HepG2 (cell line): Measurements from ENCODE around the gene GRIFIN. TPM values are rescaled to one million over a fixed set of nuclear protein-coding genes. Genes with fewer than 3 reads are reported as not detected.

Source experiments
- ATAC-seq: fragments of 200-7000 bp; cut with Tn5 transposase; 3 replicates; pipeline ENCODE4 v1.9.1; 2020; ENCODE audit warnings: mild to moderate bottlenecking, moderate library complexity
- BruUV-seq: library from RNA; stranded (reverse); fragments of 400-500 nt; replicated peaks from 2 replicates; lab custom pipeline; 2021; lab: Mats Ljungman, UMichigan
- CTCF ChIA-PET: fragments of 300-600 bp; formaldehyde crosslinking; extraction: SDS; loops from one replicate; lab custom pipeline; 2021; ENCODE audit warnings: low total read pairs, inconsistent platforms, low intra/inter-chr PET ratio; lab: Yijun Ruan, JAX
- POLR2A ChIA-PET: fragments of 350-600 bp; sonication (Branson Sonifier 250); formaldehyde crosslinking; loops from one replicate; lab custom pipeline; 2020; ENCODE audit warnings: antibody characterized with exemption, inconsistent platforms; lab: Yijun Ruan, JAX
- DNase-seq: peaks from one replicate; pipeline ENCODE4 v3.0.0-alpha.2; 2015; ENCODE audit warnings: low spot score
- FAIRE-seq: peaks from 3 replicates; lab custom pipeline; 2011; peaks lifted over from hg19 to GRCh38; lab: Jason Lieb, UNC
- H2AFZ ChIP-seq: one replicate; pipeline ENCODE4 v1.6.1; 2011; ENCODE audit warnings: low read length, inconsistent platforms
- H3K27ac ChIP-seq: fragments of 300-600 bp; 3 replicates; pipeline ENCODE4 v1.8.0; 2011; ENCODE audit warnings: mixed run types, mild to moderate bottlenecking, mixed read lengths, low read length, inconsistent platforms; ENCODE audit not compliant: insufficient read depth; ENCODE audit errors: extremely low read length
- H3K27me3 ChIP-seq, 2 experiments: fragments of 200-600 bp in 1 of 2; 2 replicates in 1 of 2; 3 replicates in 1 of 2; pipeline versions ENCODE4 v1.6.0 to v1.8.0; 2011; ENCODE audit warnings: low read length in 2 of 2, mild to moderate bottlenecking in 2 of 2, moderate library complexity in 2 of 2, inconsistent platforms in 1 of 2; ENCODE audit not compliant: insufficient read depth in 2 of 2, control insufficient read depth in 1 of 2
- H3K36me3 ChIP-seq, 2 experiments: fragments of 200-600 bp in 1 of 2; replicated peaks in 1 of 2; 2 replicates in 1 of 2; 3 replicates in 1 of 2; pipeline versions ENCODE4 v1.5.1 to v1.8.0; 2011; ENCODE audit warnings: low read length in 2 of 2, inconsistent platforms in 1 of 2; ENCODE audit not compliant: insufficient read depth in 2 of 2, control insufficient read depth in 1 of 2
- H3K4me1 ChIP-seq: 2 replicates; pipeline ENCODE4 v1.5.1; 2012; ENCODE audit warnings: low read length, inconsistent platforms; ENCODE audit not compliant: insufficient read depth
- H3K4me2 ChIP-seq: 2 replicates; pipeline ENCODE4 v1.6.0; 2011; ENCODE audit warnings: low read depth, low read length, inconsistent platforms
- H3K4me3 ChIP-seq, 3 experiments: fragments of 200-600 bp in 1 of 3; sonication (generic), shearing (Covaris generic) in 1 of 3; replicated peaks in 1 of 3; 2 replicates each; pipeline ENCODE4 v1.5.1; 2011 to 2016; ENCODE audit warnings: low read length in 3 of 3, inconsistent platforms in 2 of 3, low read depth in 2 of 3, mild to moderate bottlenecking in 2 of 3, control low read depth in 1 of 3, mixed read lengths in 1 of 3; ENCODE audit not compliant: insufficient read depth in 1 of 3
- H3K79me2 ChIP-seq: one replicate; pipeline ENCODE4 v1.6.1; 2011; ENCODE audit warnings: low read length, inconsistent platforms; ENCODE audit not compliant: insufficient read depth
- H3K9ac ChIP-seq: 2 replicates; pipeline ENCODE4 v1.6.0; 2011; ENCODE audit warnings: mild to moderate bottlenecking, low read depth, low read length, inconsistent platforms; ENCODE audit not compliant: insufficient read depth
- H3K9me3 ChIP-seq: 2 replicates; pipeline ENCODE4 v1.5.1; 2012; ENCODE audit warnings: mild to moderate bottlenecking, low read length
- H4K20me1 ChIP-seq: 2 replicates; pipeline ENCODE4 v1.6.0; 2011; ENCODE audit warnings: inconsistent platforms, mild to moderate bottlenecking, low read length, moderate library complexity; ENCODE audit not compliant: insufficient read depth
- BCL6 ChIP-seq: IDR thresholded peaks from 2 replicates; pipeline ENCODE4 v1.6.1; 2016; ENCODE audit warnings: missing genetic modification reagents, missing compliant biosample characterization
- BORCS8-MEF2B ChIP-seq: sonication (generic); formaldehyde crosslinking; IDR thresholded peaks from 2 replicates; pipeline ENCODE4 v1.8.0; 2022; ENCODE audit warnings: mild to moderate bottlenecking, missing genetic modification reagents
- GZF1 ChIP-seq: sonication (generic); formaldehyde crosslinking; IDR thresholded peaks from 2 replicates; pipeline ENCODE4 v1.5.1; 2020; ENCODE audit warnings: mild to moderate bottlenecking, missing genetic modification reagents
- HMGA1 ChIP-seq: sonication (generic); formaldehyde crosslinking; conservative IDR thresholded peaks from 2 replicates; pipeline ENCODE4 v1.4.0; 2020; ENCODE audit warnings: missing genetic modification reagents
- KMT2B ChIP-seq: IDR thresholded peaks from 2 replicates; pipeline ENCODE4 v1.6.1; 2016; ENCODE audit warnings: missing genetic modification reagents, missing compliant biosample characterization
- RNF2 ChIP-seq: fragments of 450-650 bp; conservative IDR thresholded peaks from 2 replicates; pipeline ENCODE4 v1.6.1; 2016; ENCODE audit warnings: low read depth
- ZNF296 ChIP-seq: sonication (generic); formaldehyde crosslinking; conservative IDR thresholded peaks from 2 replicates; pipeline ENCODE4 v1.5.0; 2020; ENCODE audit warnings: mild to moderate bottlenecking, missing genetic modification reagents
- ZNF878 ChIP-seq: sonication (generic); formaldehyde crosslinking; IDR thresholded peaks from 2 replicates; pipeline ENCODE4 v1.8.1; 2023; ENCODE audit warnings: mild to moderate bottlenecking, missing genetic modification reagents, moderate library complexity
- ZNF891 ChIP-seq: sonication (generic); formaldehyde crosslinking; IDR thresholded peaks from 2 replicates; pipeline ENCODE4 v1.5.0; 2020; ENCODE audit warnings: mild to moderate bottlenecking, missing genetic modification reagents
- WGBS: methylation state at CpG from one replicate; pipeline ENCODE4 v1.1.6; 2017; ENCODE audit warnings: low lambda C conversion rate; 5-methylcytosine and 5-hydroxymethylcytosine counted together
- in situ Hi-C: cut with HindIII; loops from 2 replicates; pipeline ENCODE4 v1.10.0; 2017; ENCODE audit warnings: low pct_unique_long_range_greater_than_20kb; ENCODE audit not compliant: extremely low pct_ligation_motif_present
- intact Hi-C: fragments of 100-400 bp; cut with micrococcal nuclease; formaldehyde crosslinking; loops from one replicate; pipeline ENCODE4 v1.10.0; 2022; ENCODE audit not compliant: unreplicated experiment
- polyA plus RNA-seq, 8 experiments: library from polyadenylated mRNA; depleted of rRNA in 3 of 8; stranded (reverse) in 7 of 8; unstranded in 1 of 8; fragments of >200 nt; fragmentation: Illumina TruSeq in 4 of 8; extraction: Trizol in 4 of 8; gene quantifications; 2 replicates each; pipeline versions ENCODE4 v1.2.1 to v1.2.3, GENCODE V29; 2011 to 2016; ENCODE audit warnings: low read depth in 4 of 8, missing spikeins in 1 of 8, mixed read lengths in 1 of 8; ENCODE audit not compliant: insufficient read depth in 1 of 8
- total RNA-seq, 5 experiments: library from RNA; depleted of rRNA; stranded (reverse); fragments of >200 nt; fragmentation: Illumina TruSeq; extraction: Trizol; gene quantifications; 2 replicates each; pipeline ENCODE4 v1.2.3, GENCODE V29; 2016; ENCODE audit warnings: low read depth in 1 of 5
- TF ChIP-seq, protein P1 (sequence below): IDR thresholded peaks from 2 replicates; pipeline ENCODE4 v1.6.1; 2016; ENCODE audit warnings: missing biosample characterization, missing genetic modification reagents, low read depth
- TF ChIP-seq, protein P2 (sequence below): sonication (generic); formaldehyde crosslinking; IDR thresholded peaks from 2 replicates; pipeline ENCODE4 v1.9.0; 2021; ENCODE audit warnings: missing genetic modification reagents, mild to moderate bottlenecking, borderline replicate concordance
- TF ChIP-seq, protein P3 (sequence below): sonication (generic); formaldehyde crosslinking; IDR thresholded peaks from 2 replicates; pipeline ENCODE4 v1.9.0; 2021; ENCODE audit warnings: missing genetic modification reagents, borderline replicate concordance

Gene GRIFIN
- total and polyA plus RNA-seq, 2 of the 13 experiments (the other 11 are each of a cell fraction or from before 2014, with no cell fraction given) = not detected

DNA sequence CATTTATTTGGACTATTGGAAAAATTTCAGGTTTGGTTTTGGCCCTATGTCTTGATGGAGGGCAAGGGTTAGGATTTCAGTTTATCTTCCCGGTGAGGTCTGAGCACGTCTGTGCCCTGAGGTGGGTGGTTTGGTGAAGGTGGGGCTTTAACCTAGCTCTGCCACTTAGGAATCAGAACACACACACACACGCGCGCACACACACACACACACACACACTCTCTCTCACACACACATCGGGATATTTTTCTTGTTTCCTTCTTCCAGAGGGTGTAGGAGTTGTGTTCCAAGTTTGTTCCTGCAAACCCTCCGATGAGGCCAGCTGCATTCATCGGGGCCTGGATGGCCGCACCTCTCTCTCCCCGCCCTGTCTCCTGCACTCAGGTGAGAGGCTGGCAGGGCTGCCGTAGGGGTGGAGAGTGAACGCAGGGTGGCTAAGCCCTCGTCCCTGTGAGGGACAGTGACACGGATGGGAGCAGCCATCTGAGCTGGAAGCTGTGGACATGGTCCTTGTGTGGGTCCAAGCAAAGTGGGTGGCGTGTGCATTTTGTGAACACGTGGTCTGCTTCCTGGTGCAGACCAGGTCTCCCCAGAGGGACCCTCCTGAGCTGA is 38.6 kb downstream of the GRIFIN start:
- no peak overlapping the region for H2AFZ ChIP-seq
- WGBS = 90% methylated on average over 14 of the region's 16 CpGs
- no peak overlapping the region for H3K9ac ChIP-seq
- no peaks in the 10 kb centered on the region for H3K27me3 ChIP-seq
- no peak overlapping the region for H3K27ac ChIP-seq
- FAIRE-seq (no peak), ATAC-seq (no peak), DNase-seq (no peak)
- no peaks in the 10 kb centered on the region for H3K79me2 ChIP-seq
- ChIA-PET POLR2A (interaction anchor here (0.6 kb wide), 1 partner anchor 12 kb away, joined by 3 read pairs; no protein-coding TSS in a partner anchor), CTCF (no interaction called here)
- H3K4me3 ChIP-seq = no peak overlapping the region
- intact Hi-C loops = no loop called here
- H4K20me1 ChIP-seq = no peaks in the 10 kb centered on the region; the same call in 1 of the 2 replicates
- no peak overlapping the region for H3K4me2 ChIP-seq
- in situ Hi-C loops = loop anchor here (10.0 kb wide), 1 partner anchor 53 kb away; no protein-coding TSS in a partner anchor
- TF ChIP-seq ZNF878 (no peak), HMGA1 (CRISPR knock-in tag) (no peak), BCL6 (CRISPR knock-in tag) (no peak), KMT2B (no peak), ZNF891 (CRISPR knock-in tag) (no peak), ZNF296 (CRISPR knock-in tag) (no peak), BORCS8-MEF2B (CRISPR knock-in tag) (no peak), RNF2 (no peak), GZF1 (no peak)
- TF ChIP-seq, protein P1, sequence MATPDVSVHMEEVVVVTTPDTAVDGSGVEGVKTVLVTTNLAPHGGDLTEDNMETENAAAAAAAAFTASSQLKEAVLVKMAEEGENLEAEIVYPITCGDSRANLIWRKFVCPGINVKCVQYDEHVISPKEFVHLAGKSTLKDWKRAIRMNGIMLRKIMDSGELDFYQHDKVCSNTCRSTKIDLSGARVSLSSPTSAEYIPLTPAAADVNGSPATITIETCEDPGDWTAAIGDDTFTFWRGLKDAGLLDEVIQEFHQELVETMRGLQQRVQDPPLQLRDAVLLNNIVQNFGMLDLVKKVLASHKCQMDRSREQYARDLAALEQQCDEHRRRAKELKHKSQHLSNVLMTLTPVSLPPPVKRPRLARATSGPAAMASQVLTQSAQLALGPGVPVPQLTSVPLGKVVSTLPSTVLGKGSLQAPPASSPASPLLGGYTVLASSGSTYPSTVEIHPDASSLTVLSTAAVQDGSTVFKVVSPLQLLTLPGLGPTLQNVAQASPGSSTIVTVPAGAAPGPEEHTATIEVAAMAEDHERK (CRISPR knock-in tag) = no peak
- TF ChIP-seq, protein P2, sequence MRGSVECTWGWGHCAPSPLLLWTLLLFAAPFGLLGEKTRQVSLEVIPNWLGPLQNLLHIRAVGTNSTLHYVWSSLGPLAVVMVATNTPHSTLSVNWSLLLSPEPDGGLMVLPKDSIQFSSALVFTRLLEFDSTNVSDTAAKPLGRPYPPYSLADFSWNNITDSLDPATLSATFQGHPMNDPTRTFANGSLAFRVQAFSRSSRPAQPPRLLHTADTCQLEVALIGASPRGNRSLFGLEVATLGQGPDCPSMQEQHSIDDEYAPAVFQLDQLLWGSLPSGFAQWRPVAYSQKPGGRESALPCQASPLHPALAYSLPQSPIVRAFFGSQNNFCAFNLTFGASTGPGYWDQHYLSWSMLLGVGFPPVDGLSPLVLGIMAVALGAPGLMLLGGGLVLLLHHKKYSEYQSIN (CRISPR knock-in tag) = no peak
- TF ChIP-seq, protein P3, sequence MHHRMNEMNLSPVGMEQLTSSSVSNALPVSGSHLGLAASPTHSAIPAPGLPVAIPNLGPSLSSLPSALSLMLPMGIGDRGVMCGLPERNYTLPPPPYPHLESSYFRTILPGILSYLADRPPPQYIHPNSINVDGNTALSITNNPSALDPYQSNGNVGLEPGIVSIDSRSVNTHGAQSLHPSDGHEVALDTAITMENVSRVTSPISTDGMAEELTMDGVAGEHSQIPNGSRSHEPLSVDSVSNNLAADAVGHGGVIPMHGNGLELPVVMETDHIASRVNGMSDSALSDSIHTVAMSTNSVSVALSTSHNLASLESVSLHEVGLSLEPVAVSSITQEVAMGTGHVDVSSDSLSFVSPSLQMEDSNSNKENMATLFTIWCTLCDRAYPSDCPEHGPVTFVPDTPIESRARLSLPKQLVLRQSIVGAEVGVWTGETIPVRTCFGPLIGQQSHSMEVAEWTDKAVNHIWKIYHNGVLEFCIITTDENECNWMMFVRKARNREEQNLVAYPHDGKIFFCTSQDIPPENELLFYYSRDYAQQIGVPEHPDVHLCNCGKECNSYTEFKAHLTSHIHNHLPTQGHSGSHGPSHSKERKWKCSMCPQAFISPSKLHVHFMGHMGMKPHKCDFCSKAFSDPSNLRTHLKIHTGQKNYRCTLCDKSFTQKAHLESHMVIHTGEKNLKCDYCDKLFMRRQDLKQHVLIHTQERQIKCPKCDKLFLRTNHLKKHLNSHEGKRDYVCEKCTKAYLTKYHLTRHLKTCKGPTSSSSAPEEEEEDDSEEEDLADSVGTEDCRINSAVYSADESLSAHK (CRISPR knock-in tag) = no peak
- H3K9me3 ChIP-seq = no peaks in the 10 kb centered on the region
- peaks cover 21% of the 10 kb centered on the region for H3K4me1 ChIP-seq
- H3K36me3 ChIP-seq = peaks cover 9 to 19% of the 10 kb centered on the region in 2 experiments
- BruUV-seq = no TSS peak
